Islet of Langerhans (tissue), 1 donor: ENCODE results near the gene HOXD10.

Experiments
- FAIRE-seq: peaks from one replicate; lab custom pipeline; 2011; peaks lifted over from hg19 to GRCh38; lab: Jason Lieb, UNC

Gene HOXD10

GRCh38 chr2:176082824-176083751 lies 33.5 kb upstream of the HOXD10 start:
- FAIRE-seq: no peak

GRCh38 chr2:176083796-176084261 lies 32.7 kb upstream of the HOXD10 start, which contains the start of gene EVX2:
TSS of gene EVX2 (minus strand) at chr2:176083962. CDS start at chr2:176083776, 186 bp downstream.
- no peak for FAIRE-seq

- FAIRE-seq: no peak
Measured at GRCh38 chr2:176084611-176085119, 31.9 kb upstream of the HOXD10 start.

GRCh38 chr2:176085120-176085788 lies 31.3 kb upstream of the HOXD10 start:
- FAIRE-seq: no peak

- FAIRE-seq: no peak
Measured at GRCh38 chr2:176085861-176086771, 30.5 kb upstream of the HOXD10 start.

GRCh38 chr2:176087330-176088047 lies 29.1 kb upstream of the HOXD10 start:
- FAIRE-seq: no peak

- FAIRE-seq: no peak
Measured at GRCh38 chr2:176088048-176088936, 28.3 kb upstream of the HOXD10 start.

GRCh38 chr2:176088937-176089842 lies 27.4 kb upstream of the HOXD10 start:
- FAIRE-seq: no peak

- FAIRE-seq: no peak
Measured at GRCh38 chr2:176089843-176090395, 26.7 kb upstream of the HOXD10 start.

- no peak for FAIRE-seq
Measured at GRCh38 chr2:176090862-176091261, 25.7 kb upstream of the HOXD10 start.

- no peak for FAIRE-seq
Measured at GRCh38 chr2:176091329-176092258, 25.0 kb upstream of the HOXD10 start.

GRCh38 chr2:176092270-176093144 lies 24.1 kb upstream of the HOXD10 start, which contains the start of gene HOXD13:
TSS of gene HOXD13 (plus strand) at chr2:176092721. CDS start at chr2:176092891, 170 bp downstream.
- FAIRE-seq: no peak

- FAIRE-seq: no peak
Measured at GRCh38 chr2:176093145-176093897, 23.3 kb upstream of the HOXD10 start.

- FAIRE-seq: no peak
Measured at GRCh38 chr2:176093898-176094249, 22.7 kb upstream of the HOXD10 start.

GRCh38 chr2:176094349-176094748 lies 22.2 kb upstream of the HOXD10 start:
- FAIRE-seq: no peak

- no peak for FAIRE-seq
Measured at GRCh38 chr2:176095421-176095820, 21.2 kb upstream of the HOXD10 start.
